ENCODE measurements around the gene NAA20.

NAA20 gene

GRCh38 chr20:19973961-19974629 is 43.1 kb upstream of the NAA20 start:
- Histone ChIP-seq H2BK12ac (ENCODE audit: low read length) (peak overlapping the region; percentile 58), H4K91ac (ENCODE audit: low read depth, low read length) (peak overlapping the region; percentile 99), H3K27me3 (ENCODE audit: insufficient read depth, low read length) (no peaks in the 10 kb centered on the region), H3K79me2 (ENCODE audit: control insufficient read depth, insufficient read depth, low read length, poor library complexity) (peaks cover 18% of the 10 kb centered on the region), H3K36me3 (ENCODE audit: control insufficient read depth in 1 of 2, insufficient read depth in 2 of 2, low read length in 2 of 2) (peaks cover 7 to 9% of the 10 kb centered on the region in 2 experiments), H3K4me2 (ENCODE audit: low read length) (no peak overlapping the region), H2BK120ac (ENCODE audit: insufficient read depth, low read length, poor library complexity) (peak overlapping the region; percentile 93), H3K23ac (ENCODE audit: low read length) (no peak overlapping the region), H4K8ac (ENCODE audit: low read depth, low read length) (peak overlapping the region; percentile 41), H3K14ac (ENCODE audit: low read length) (peak overlapping the region; percentile 57), H3K4me1 (ENCODE audit: control insufficient read depth in 1 of 2, insufficient read depth in 2 of 2, low read length in 2 of 2) (peaks cover 60 to 61% of the 10 kb centered on the region in 2 experiments), H3K4ac (ENCODE audit: low read depth, low read length) (peak overlapping the region; percentile 30), H4K12ac (ENCODE audit: low read depth, low read length) (no peak overlapping the region), H3K9me3 (ENCODE audit: insufficient read depth, low read depth, low read length) (peaks cover 2% of the 10 kb centered on the region), H2BK5ac (ENCODE audit: low read depth, low read length, poor library complexity) (peak overlapping the region; percentile 87), H3K79me1 (ENCODE audit: low read length) (peaks cover 64% of the 10 kb centered on the region), H2AFZ (ENCODE audit: insufficient read depth, low read length, poor library complexity) (no peak overlapping the region), H2AK5ac (ENCODE audit: low read length) (peak overlapping the region; percentile 51), H3K9ac (ENCODE audit: low read length) (no peak overlapping the region), H3K27ac (ENCODE audit: low read depth, low read length) (peak overlapping the region; percentile 100), H3K18ac (ENCODE audit: low read length) (peak overlapping the region; percentile 51), H3K4me3 (ENCODE audit: low read depth, low read length) (no peak overlapping the region)
- peak in 1 of 2 donors; percentile 25 for DNase-seq
- no CpG with 5 or more reads among the region's 7 CpGs for WGBS (ENCODE audit: extremely low coverage, insufficient coverage, insufficient read length)

GRCh38 chr20:19974630-19975435 is 42.3 kb upstream of the NAA20 start:
- Histone ChIP-seq H4K91ac (ENCODE audit: low read depth, low read length) (peak overlapping the region; percentile 99), H3K14ac (ENCODE audit: low read length) (peak overlapping the region; percentile 82), H3K79me1 (ENCODE audit: low read length) (peaks cover 58% of the 10 kb centered on the region), H3K9ac (ENCODE audit: low read length) (no peak overlapping the region), H2BK120ac (ENCODE audit: insufficient read depth, low read length, poor library complexity) (peak overlapping the region; percentile 93), H3K4me3 (ENCODE audit: low read depth, low read length) (no peak overlapping the region), H3K4me1 (ENCODE audit: control insufficient read depth in 1 of 2, insufficient read depth in 2 of 2, low read length in 2 of 2) (peaks cover 53 to 55% of the 10 kb centered on the region in 2 experiments), H3K18ac (ENCODE audit: low read length) (peak overlapping the region; percentile 95), H2BK12ac (ENCODE audit: low read length) (peak overlapping the region; percentile 98), H3K4ac (ENCODE audit: low read depth, low read length) (peak overlapping the region; percentile 68), H2AFZ (ENCODE audit: insufficient read depth, low read length, poor library complexity) (peak overlapping the region; percentile 78), H2BK5ac (ENCODE audit: low read depth, low read length, poor library complexity) (peak overlapping the region; percentile 87), H3K27me3 (ENCODE audit: insufficient read depth, low read length) (no peaks in the 10 kb centered on the region), H3K9me3 (ENCODE audit: insufficient read depth, low read depth, low read length) (peaks cover 2% of the 10 kb centered on the region), H3K36me3 (ENCODE audit: control insufficient read depth in 1 of 2, insufficient read depth in 2 of 2, low read length in 2 of 2) (peaks cover 7% of the 10 kb centered on the region in 2 experiments), H4K12ac (ENCODE audit: low read depth, low read length) (peak overlapping the region; percentile 34), H3K79me2 (ENCODE audit: control insufficient read depth, insufficient read depth, low read length, poor library complexity) (peaks cover 15% of the 10 kb centered on the region), H3K27ac (ENCODE audit: low read depth, low read length) (peak overlapping the region; percentile 100), H3K23ac (ENCODE audit: low read length) (no peak overlapping the region), H4K8ac (ENCODE audit: low read depth, low read length) (peak overlapping the region; percentile 74), H3K4me2 (ENCODE audit: low read length) (peak overlapping the region; percentile 20), H2AK5ac (ENCODE audit: low read length) (peak overlapping the region; percentile 92)
- peak in 1 of 2 donors; percentile 38 for DNase-seq
- no CpG with 5 or more reads among the region's 44 CpGs for WGBS (ENCODE audit: extremely low coverage, insufficient coverage, insufficient read length)

- WGBS (ENCODE audit: extremely low coverage, insufficient coverage, insufficient read length), result no CpG with 5 or more reads among the region's 18 CpGs
- peaks cover 14% of the 10 kb centered on the region for H3K79me2 ChIP-seq (ENCODE audit: control insufficient read depth, insufficient read depth, low read length, poor library complexity)
- H4K91ac ChIP-seq (ENCODE audit: low read depth, low read length), result peak overlapping the region; percentile 99
Measured at GRCh38 chr20:19975436-19975799, 41.7 kb upstream of the NAA20 start.

GRCh38 chr20:19975901-19976300 is 41.3 kb upstream of the NAA20 start:
- H4K8ac ChIP-seq (ENCODE audit: low read depth, low read length), result peak overlapping the region; percentile 80
- peak overlapping the region; percentile 86 for H2BK12ac ChIP-seq (ENCODE audit: low read length)
- H2AK5ac ChIP-seq (ENCODE audit: low read length), result peak overlapping the region; percentile 72
- peak overlapping the region; percentile 93 for H2BK120ac ChIP-seq (ENCODE audit: insufficient read depth, low read length, poor library complexity)
- H3K79me2 ChIP-seq (ENCODE audit: control insufficient read depth, insufficient read depth, low read length, poor library complexity), result peaks cover 14% of the 10 kb centered on the region
- peaks cover 53 to 54% of the 10 kb centered on the region in 2 experiments for H3K4me1 ChIP-seq (ENCODE audit: control insufficient read depth in 1 of 2, insufficient read depth in 2 of 2, low read length in 2 of 2)
- peaks cover 57% of the 10 kb centered on the region for H3K79me1 ChIP-seq (ENCODE audit: low read length)
- peak overlapping the region; percentile 68 for H3K14ac ChIP-seq (ENCODE audit: low read length)
- H3K36me3 ChIP-seq (ENCODE audit: control insufficient read depth in 1 of 2, insufficient read depth in 2 of 2, low read length in 2 of 2), result peaks cover 7% of the 10 kb centered on the region in 2 experiments
- no CpG with 5 or more reads among the region's 9 CpGs for WGBS (ENCODE audit: extremely low coverage, insufficient coverage, insufficient read length)
- no peaks in the 10 kb centered on the region for H3K27me3 ChIP-seq (ENCODE audit: insufficient read depth, low read length)
- H2AFZ ChIP-seq (ENCODE audit: insufficient read depth, low read length, poor library complexity), result no peak overlapping the region
- peak overlapping the region; percentile 64 for H3K18ac ChIP-seq (ENCODE audit: low read length)
- H2BK5ac ChIP-seq (ENCODE audit: low read depth, low read length, poor library complexity), result peak overlapping the region; percentile 90
- peak overlapping the region; percentile 69 for H3K9ac ChIP-seq (ENCODE audit: low read length)
- peak overlapping the region; percentile 41 for H3K4ac ChIP-seq (ENCODE audit: low read depth, low read length)
- peaks cover 2% of the 10 kb centered on the region for H3K9me3 ChIP-seq (ENCODE audit: insufficient read depth, low read depth, low read length)
- DNase-seq, result no peak
- peak overlapping the region; percentile 100 for H3K27ac ChIP-seq (ENCODE audit: low read depth, low read length)
- H3K23ac ChIP-seq (ENCODE audit: low read length), result no peak overlapping the region
- H3K4me2 ChIP-seq (ENCODE audit: low read length), result peak overlapping the region; percentile 45
- peak overlapping the region; percentile 19 for H4K12ac ChIP-seq (ENCODE audit: low read depth, low read length)
- peak overlapping the region; percentile 94 for H4K91ac ChIP-seq (ENCODE audit: low read depth, low read length)
- no peak overlapping the region for H3K4me3 ChIP-seq (ENCODE audit: low read depth, low read length)

More at GRCh38 chr20:19975436-19975799, 41.7 kb upstream of the NAA20 start:
- DNase-seq, result no peak
- no peak overlapping the region for H3K23ac ChIP-seq (ENCODE audit: low read length)
- peak overlapping the region; percentile 37 for H3K4ac ChIP-seq (ENCODE audit: low read depth, low read length)
- peak overlapping the region; percentile 93 for H2BK120ac ChIP-seq (ENCODE audit: insufficient read depth, low read length, poor library complexity)
- no peaks in the 10 kb centered on the region for H3K27me3 ChIP-seq (ENCODE audit: insufficient read depth, low read length)
- peaks cover 56% of the 10 kb centered on the region for H3K79me1 ChIP-seq (ENCODE audit: low read length)
- peak overlapping the region; percentile 92 for H2AK5ac ChIP-seq (ENCODE audit: low read length)
- H3K18ac ChIP-seq (ENCODE audit: low read length), result peak overlapping the region; percentile 95
- peaks cover 7% of the 10 kb centered on the region in 2 experiments for H3K36me3 ChIP-seq (ENCODE audit: control insufficient read depth in 1 of 2, insufficient read depth in 2 of 2, low read length in 2 of 2)
- peaks cover 2% of the 10 kb centered on the region for H3K9me3 ChIP-seq (ENCODE audit: insufficient read depth, low read depth, low read length)
- peak overlapping the region; percentile 78 for H2AFZ ChIP-seq (ENCODE audit: insufficient read depth, low read length, poor library complexity)
- peak overlapping the region; percentile 60 for H4K8ac ChIP-seq (ENCODE audit: low read depth, low read length)
- peak overlapping the region; percentile 20 for H3K4me2 ChIP-seq (ENCODE audit: low read length)
- H3K4me3 ChIP-seq (ENCODE audit: low read depth, low read length), result peak overlapping the region; percentile 27
- peaks cover 51 to 52% of the 10 kb centered on the region in 2 experiments for H3K4me1 ChIP-seq (ENCODE audit: control insufficient read depth in 1 of 2, insufficient read depth in 2 of 2, low read length in 2 of 2)
- H2BK5ac ChIP-seq (ENCODE audit: low read depth, low read length, poor library complexity), result peak overlapping the region; percentile 86
- H3K14ac ChIP-seq (ENCODE audit: low read length), result peak overlapping the region; percentile 74
- H3K9ac ChIP-seq (ENCODE audit: low read length), result no peak overlapping the region
- peak overlapping the region; percentile 98 for H2BK12ac ChIP-seq (ENCODE audit: low read length)
- H3K27ac ChIP-seq (ENCODE audit: low read depth, low read length), result peak overlapping the region; percentile 100
- peak overlapping the region; percentile 34 for H4K12ac ChIP-seq (ENCODE audit: low read depth, low read length)

Measured in trophoblast cell (in vitro differentiated cells and primary cell).